ENCODE results near the gene EPHB6. TPM values are rescaled to one million over a fixed set of nuclear protein-coding genes. Genes with fewer than 3 reads are reported as not detected.

EPHB6 gene
- polyA plus RNA-seq, 1 donor from 2014 or later = 37.6 TPM

DNA sequence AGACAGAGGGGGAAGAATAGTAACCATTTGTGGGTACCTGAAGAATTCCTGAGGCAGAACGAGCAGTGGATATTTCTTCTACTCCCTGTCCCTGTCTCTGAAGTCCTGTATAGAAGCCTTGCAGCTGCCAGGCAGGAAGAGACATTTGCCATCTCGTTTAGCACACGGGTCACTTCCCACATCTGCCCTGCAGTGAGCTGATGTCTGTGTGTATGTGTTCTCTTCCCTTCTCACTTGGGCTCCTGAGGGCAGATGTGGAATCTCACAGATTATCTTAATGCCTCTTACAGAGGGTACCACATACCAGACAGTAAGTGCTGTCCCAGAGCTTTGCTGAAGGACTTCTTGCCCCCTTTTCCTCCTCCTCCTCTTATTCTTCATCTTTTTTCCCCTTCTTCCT, 44.8 kb downstream of the EPHB6 start:
- Mint-ChIP-seq H3K27ac (no peak overlapping the region), H3K4me1 (no peaks in the 10 kb centered on the region), H3K36me3 (no peaks in the 10 kb centered on the region), H3K27me3 (peaks cover 19% of the 10 kb centered on the region), H3K4me3 (no peak overlapping the region), H3K9me3 (peaks cover 2 to 8% (median 7%) of the 10 kb centered on the region in 3 donors)

DNA sequence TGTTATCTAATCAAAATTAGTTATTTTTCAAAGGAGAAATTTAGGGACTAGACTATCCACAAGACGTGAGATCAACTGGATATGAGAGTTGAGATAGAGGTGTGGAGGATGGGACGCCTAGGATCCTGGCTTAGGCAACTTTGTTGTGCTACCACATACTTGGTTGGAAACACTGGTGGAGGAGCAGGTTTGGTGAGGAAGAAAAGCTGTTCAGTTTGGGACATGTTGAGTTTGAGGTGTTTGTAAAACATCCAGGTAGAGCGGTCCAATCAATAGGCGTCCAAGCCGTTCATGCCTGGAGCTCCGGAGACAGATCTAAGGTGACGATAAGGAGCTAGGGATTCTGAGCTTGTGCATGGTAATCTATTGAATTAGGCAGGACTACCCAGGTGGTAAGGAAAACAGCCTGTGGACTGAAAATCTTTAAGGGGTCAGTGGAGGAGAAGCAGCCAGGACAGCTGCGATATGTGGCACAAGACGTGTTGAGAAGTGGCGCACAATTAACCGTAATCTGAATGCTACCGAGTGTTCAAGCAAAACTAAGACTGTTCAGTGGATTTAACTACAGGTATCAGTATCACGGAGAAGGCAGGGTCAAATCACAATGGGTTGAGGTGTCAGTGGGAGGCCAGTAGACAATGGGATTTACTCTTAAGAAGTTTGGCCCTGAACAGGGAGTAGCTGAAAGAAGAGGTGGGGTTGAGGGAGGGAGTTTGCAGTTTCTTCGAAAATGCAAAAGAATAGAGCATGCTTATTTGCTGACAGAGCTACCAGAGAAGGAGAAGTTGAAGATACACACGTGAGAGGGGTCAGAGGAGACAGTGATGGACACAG, 46.8 kb downstream of the EPHB6 start:
- H3K9me3 Mint-ChIP-seq = peaks cover 2 to 8% (median 8%) of the 10 kb centered on the region in 3 donors
- H3K4me3 Mint-ChIP-seq = peak overlapping the region in 1 of 4 donors; percentile 19
- no peak overlapping the region for H3K27ac Mint-ChIP-seq
- H3K27me3 Mint-ChIP-seq = peaks cover 10% of the 10 kb centered on the region
- no peaks in the 10 kb centered on the region for H3K36me3 Mint-ChIP-seq
- H3K4me1 Mint-ChIP-seq = no peaks in the 10 kb centered on the region

DNA sequence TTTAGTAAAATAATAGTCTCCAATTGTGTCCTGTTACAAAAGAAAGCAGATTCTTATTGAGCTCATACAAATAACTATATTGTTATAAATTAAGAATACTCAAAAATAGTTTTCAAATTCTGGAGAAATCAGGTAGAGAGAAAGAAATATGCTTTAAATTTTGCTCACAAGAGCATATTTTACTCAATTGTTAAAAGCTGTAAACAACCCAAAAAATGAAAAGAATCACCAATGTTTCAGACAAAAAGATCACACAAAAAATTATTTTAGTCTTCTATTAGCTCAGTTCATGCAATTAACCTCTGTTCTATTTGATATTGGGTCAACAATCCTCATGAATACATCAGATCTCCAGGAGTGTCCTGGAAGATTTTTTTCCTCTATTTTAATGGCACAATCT, 49.3 kb downstream of the EPHB6 start:
- Mint-ChIP-seq H3K36me3 (no peaks in the 10 kb centered on the region), H3K27ac (no peak overlapping the region), H3K9me3 (peaks cover 2 to 8% (median 8%) of the 10 kb centered on the region in 3 donors), H3K27me3 (peaks cover 2% of the 10 kb centered on the region), H3K4me3 (no peak overlapping the region), H3K4me1 (no peaks in the 10 kb centered on the region)

DNA sequence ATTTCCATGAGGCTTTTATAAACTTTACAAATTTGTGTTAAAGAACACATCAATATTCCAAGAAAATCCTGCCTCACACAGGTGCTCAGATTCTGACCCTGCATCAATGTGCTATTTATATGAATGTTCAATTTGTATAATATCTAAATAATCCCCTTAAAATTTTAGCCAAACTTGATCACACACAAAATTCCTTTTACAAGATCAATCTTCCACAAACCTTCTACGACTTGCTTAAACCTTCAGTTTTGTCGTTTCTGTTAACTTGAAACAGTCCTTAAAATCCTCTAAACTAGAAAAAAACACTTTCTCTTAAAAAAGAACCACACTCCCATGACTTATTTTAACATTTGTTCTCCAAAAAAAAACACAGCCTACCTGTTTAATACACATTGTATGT, 50.9 kb downstream of the EPHB6 start:
- no peaks in the 10 kb centered on the region for H3K4me1 Mint-ChIP-seq
- H3K9me3 Mint-ChIP-seq = peaks cover 2 to 8% (median 8%) of the 10 kb centered on the region in 3 donors
- H3K27ac Mint-ChIP-seq = no peak overlapping the region
- no peaks in the 10 kb centered on the region for H3K36me3 Mint-ChIP-seq
- peaks cover 4% of the 10 kb centered on the region for H3K27me3 Mint-ChIP-seq
- H3K4me3 Mint-ChIP-seq = no peak overlapping the region

DNA sequence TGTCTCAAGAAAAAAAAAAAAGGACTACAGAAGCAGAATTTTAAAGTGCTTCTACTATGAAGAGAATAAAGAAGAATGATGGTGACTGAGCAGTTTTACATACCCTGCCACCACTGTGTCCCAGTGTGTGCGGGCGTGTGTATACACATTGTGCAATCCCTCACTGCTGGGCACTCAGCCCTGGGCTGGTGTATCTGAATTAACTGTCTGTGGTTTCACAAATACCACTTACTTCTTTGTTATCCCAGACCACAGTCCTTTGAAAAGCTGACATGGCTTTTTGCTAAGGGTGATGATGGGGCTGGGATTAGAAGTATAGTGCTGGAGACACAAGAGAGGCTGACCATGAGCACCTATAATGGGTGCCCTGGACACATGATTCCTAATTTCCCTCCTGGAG, 51.8 kb downstream of the EPHB6 start:
- Mint-ChIP-seq H3K4me1 (no peaks in the 10 kb centered on the region), H3K36me3 (no peaks in the 10 kb centered on the region), H3K27ac (no peak overlapping the region), H3K9me3 (peaks cover 2 to 8% (median 6%) of the 10 kb centered on the region in 3 donors), H3K27me3 (peaks cover 6% of the 10 kb centered on the region), H3K4me3 (no peak overlapping the region)

DNA sequence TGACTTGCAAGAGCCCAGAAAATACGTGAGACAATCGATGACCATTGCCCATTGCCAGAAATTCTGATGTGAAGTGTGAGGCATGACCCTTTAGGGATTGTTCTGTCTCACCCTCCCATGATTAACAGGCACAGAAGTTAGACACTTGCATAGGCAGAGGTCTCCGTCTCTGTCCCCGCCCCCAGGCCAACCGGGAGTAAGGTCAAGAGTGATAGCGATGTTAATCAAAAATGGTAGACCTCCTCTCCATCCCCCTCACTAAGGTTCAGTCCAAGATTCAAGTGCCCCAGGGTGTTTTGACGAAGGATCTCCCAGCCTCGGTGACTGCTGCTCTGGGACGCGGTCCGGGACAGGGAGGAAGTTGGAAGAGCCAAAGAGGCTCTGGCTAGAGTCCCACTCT, 53.4 kb downstream of the EPHB6 start:
- H3K27me3 Mint-ChIP-seq = peaks cover 11% of the 10 kb centered on the region
- no peak overlapping the region for H3K27ac Mint-ChIP-seq
- no peaks in the 10 kb centered on the region for H3K4me1 Mint-ChIP-seq
- H3K9me3 Mint-ChIP-seq = peaks cover 0 to 4% (median 4%) of the 10 kb centered on the region in 3 donors
- H3K36me3 Mint-ChIP-seq = no peaks in the 10 kb centered on the region
- no peak overlapping the region for H3K4me3 Mint-ChIP-seq

DNA sequence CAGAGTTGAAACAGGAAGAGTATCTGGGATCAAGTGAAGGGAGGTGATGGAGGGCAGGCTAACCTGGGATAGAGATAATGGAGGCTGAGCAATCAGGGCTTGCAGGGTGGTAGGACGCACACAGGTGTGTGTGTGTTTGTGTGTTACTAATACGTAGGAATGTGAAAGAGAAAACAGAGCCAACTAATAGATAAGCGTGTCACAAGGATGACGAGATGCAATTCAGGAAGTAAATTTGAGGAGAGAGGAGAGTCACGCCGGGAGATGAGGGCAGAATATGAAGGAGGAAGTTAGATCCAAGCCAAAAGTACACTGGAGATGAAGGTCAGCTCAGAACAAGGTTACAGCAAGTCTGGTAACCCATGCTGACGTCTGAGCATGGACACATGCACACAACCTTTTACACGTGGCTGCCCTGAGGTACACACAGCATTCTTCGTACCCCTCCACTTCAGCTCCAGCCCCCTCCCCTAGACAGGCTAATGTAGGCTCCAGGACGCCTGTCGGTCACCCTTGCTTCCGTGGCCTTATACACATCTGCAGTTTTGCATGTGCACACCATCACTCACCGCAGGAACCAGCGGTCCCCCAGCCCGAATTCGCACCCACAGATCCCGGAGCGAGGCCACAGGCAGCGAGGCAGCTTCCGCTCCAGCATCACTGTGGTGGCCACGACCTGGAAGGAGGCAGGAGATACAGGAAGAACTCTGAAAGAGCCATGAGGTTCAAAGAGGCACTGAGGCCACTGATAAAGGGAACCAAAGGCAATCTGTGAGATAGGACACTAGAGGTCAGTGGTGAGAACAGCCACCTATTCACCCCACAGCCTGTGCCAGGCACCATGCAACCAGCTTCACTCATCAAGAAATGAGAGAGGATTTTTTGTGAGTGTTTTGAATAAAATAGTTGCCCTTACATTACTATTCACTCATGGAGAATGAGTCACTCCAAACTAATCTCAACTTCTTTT, 54.3 kb downstream of the EPHB6 start:
- no peaks in the 10 kb centered on the region for H3K36me3 Mint-ChIP-seq
- no peak overlapping the region for H3K27ac Mint-ChIP-seq
- peaks cover 0 to 4% (median 4%) of the 10 kb centered on the region in 3 donors for H3K9me3 Mint-ChIP-seq
- H3K27me3 Mint-ChIP-seq = peaks cover 15% of the 10 kb centered on the region
- peaks cover 0 to 4% (median 2%) of the 10 kb centered on the region in 3 donors for H3K4me1 Mint-ChIP-seq
- H3K4me3 Mint-ChIP-seq = peak overlapping the region in 1 of 4 donors; percentile 10

DNA sequence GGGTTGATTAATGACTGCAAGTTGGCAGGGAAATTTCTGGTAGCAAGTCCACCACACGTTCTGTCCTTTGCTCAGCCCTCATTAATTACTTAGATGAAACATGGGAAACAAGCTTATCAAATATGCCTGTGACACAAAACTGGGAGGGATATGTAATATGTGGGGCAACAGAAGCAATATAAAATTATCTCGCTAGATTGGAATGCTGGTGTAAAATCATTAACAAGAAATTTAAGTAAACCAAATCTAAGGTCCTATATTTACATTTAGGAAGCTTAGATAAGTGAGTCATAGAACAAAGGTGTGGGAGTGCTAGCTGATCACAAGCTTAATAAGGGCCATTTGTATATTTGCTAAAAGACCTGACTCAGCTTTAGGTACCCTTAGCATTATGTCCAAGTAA, 55.2 kb downstream of the EPHB6 start:
- Mint-ChIP-seq H3K36me3 (no peaks in the 10 kb centered on the region), H3K27me3 (peaks cover 15% of the 10 kb centered on the region), H3K27ac (no peak overlapping the region), H3K4me3 (no peak overlapping the region), H3K9me3 (no peaks in the 10 kb centered on the region), H3K4me1 (peaks cover 0 to 4% (median 2%) of the 10 kb centered on the region in 3 donors)

DNA sequence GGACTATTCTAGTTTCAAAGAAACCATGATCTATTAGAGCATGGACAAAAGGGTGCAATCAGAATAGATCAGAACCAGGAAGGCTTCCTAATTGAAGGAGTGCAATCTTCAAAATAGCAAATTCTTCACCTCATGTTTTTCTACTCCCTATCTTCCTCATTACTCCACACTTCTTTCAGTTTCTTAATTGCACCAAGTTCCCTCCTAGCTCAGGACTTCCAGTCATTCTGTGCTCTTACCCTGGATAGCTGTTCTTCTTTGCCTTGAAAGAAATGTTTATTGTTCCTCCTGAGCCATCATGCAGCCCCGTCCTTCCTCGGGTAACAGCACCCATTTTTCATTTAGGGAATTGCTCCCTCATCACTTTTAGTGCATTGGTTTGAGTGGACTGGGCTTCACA, 55.6 kb downstream of the EPHB6 start:
- Mint-ChIP-seq H3K4me3 (peak overlapping the region in 1 of 4 donors; percentile 18), H3K27me3 (peaks cover 15% of the 10 kb centered on the region), H3K9me3 (no peaks in the 10 kb centered on the region), H3K4me1 (peaks cover 0 to 4% (median 2%) of the 10 kb centered on the region in 3 donors), H3K36me3 (no peaks in the 10 kb centered on the region), H3K27ac (no peak overlapping the region)

DNA sequence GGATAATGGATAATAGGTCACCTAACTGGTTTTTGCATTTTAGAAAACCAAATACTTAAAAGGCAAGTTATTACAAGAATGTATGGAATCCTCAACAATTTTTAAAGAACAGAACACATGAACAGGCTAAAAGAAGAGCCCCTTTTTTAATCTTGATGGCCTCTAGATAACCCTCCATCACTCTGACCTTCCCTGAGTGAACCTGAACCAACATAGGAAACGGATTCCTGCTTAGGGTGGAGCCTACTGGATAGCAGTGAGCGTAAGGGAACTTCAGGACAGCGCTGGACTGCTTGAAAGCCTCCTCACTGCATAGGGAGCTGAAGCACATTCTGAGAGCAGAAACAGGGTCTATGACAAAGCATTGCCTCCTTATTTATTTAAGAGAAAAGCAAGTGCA, 58.2 kb downstream of the EPHB6 start:
- H3K27ac Mint-ChIP-seq = no peak overlapping the region
- peaks cover 14% of the 10 kb centered on the region for H3K27me3 Mint-ChIP-seq
- no peaks in the 10 kb centered on the region for H3K9me3 Mint-ChIP-seq
- H3K36me3 Mint-ChIP-seq = no peaks in the 10 kb centered on the region
- no peak overlapping the region for H3K4me3 Mint-ChIP-seq
- peaks cover 0 to 4% (median 2%) of the 10 kb centered on the region in 3 donors for H3K4me1 Mint-ChIP-seq

DNA sequence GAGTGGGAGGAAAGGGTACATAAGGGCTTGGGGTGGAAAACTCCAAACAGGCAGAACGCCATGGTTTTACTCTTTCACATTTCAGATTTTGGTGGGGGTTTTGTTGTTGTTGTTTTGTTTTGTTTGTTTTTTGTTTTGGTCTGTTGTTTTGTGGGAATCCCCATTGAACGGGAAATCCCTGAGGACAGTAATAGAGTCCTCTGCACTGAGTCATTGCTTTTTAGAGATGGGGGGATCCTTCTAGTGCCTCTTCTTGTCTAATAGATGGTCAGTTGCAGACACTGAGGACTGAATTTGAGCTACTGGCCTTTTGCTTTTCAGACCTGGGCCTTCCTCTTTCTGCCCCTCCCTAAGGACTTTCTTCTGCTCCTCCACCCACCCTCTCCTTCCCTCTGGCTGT, 58.7 kb downstream of the EPHB6 start:
- Mint-ChIP-seq H3K4me3 (no peak overlapping the region), H3K4me1 (peaks cover 0 to 4% (median 2%) of the 10 kb centered on the region in 3 donors), H3K36me3 (no peaks in the 10 kb centered on the region), H3K27ac (no peak overlapping the region), H3K27me3 (peaks cover 18% of the 10 kb centered on the region), H3K9me3 (no peaks in the 10 kb centered on the region)

DNA sequence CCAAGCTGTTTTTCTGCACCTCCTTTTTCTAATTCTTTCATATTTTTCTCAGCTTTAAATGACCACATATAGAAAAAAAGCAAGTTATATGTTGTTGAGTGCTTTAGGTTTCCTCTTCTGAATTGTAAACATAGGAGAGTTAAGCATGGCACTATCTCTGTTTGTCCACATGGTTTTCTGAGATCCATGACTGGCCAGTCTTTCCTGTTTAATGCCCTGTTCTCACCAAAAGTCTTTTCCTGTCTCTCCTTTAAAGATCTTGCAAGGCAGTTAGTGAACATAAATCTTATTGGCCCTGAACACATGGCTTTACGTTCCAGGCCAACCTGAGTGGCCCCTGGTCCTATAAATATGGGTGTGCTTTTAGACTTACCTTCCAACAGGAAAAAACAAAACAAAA, 59.2 kb downstream of the EPHB6 start:
- H3K4me1 Mint-ChIP-seq = peaks cover 0 to 4% (median 2%) of the 10 kb centered on the region in 3 donors
- peaks cover 19% of the 10 kb centered on the region for H3K27me3 Mint-ChIP-seq
- no peak overlapping the region for H3K4me3 Mint-ChIP-seq
- H3K27ac Mint-ChIP-seq = no peak overlapping the region
- no peaks in the 10 kb centered on the region for H3K9me3 Mint-ChIP-seq
- no peaks in the 10 kb centered on the region for H3K36me3 Mint-ChIP-seq

DNA sequence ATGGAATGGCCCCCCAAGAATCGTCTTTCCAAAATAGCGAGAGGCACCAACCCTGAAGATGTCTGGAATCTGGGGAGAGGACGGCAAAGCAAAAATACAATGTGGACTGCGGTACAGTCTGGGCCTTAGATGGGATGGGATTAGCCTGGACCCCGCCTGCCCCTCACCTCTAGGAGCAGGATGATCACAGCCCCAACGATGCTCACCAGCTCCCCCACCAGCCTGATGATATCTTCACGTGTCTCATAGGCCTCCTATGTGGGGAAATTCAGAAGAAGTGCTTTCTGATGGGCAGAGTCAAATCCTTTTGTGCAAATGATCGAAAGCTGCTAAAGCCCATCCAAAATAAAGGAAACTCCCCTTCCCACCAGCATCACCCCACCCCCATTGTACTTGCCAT, 60.4 kb downstream of the EPHB6 start:
- Mint-ChIP-seq H3K4me1 (peaks cover 0 to 4% (median 2%) of the 10 kb centered on the region in 3 donors), H3K9me3 (no peaks in the 10 kb centered on the region), H3K4me3 (no peak overlapping the region), H3K36me3 (no peaks in the 10 kb centered on the region), H3K27ac (no peak overlapping the region), H3K27me3 (peaks cover 18% of the 10 kb centered on the region)

DNA sequence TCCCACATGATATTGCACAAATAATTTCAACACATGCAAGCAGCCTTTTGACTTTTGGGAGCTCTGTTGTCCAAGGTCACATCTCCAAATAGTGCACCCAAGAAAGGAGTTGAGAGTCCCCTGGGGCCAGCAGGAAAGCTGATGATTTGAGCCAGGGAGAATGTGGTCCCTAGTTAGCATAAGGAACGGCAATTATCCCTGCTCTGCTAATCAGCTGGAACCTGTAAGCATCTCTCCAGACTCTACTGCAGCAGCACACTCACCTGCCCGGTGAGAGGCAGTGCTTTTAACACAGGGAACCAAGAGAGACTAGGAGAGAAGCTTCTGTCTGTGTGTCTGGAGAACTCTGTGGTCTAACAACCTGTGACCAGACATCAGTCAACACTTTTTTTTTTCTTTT, 61.6 kb downstream of the EPHB6 start:
- H3K9me3 Mint-ChIP-seq = no peaks in the 10 kb centered on the region
- H3K36me3 Mint-ChIP-seq = no peaks in the 10 kb centered on the region
- peaks cover 0 to 4% (median 2%) of the 10 kb centered on the region in 3 donors for H3K4me1 Mint-ChIP-seq
- H3K4me3 Mint-ChIP-seq = no peak overlapping the region
- no peak overlapping the region for H3K27ac Mint-ChIP-seq
- peaks cover 18% of the 10 kb centered on the region for H3K27me3 Mint-ChIP-seq

DNA sequence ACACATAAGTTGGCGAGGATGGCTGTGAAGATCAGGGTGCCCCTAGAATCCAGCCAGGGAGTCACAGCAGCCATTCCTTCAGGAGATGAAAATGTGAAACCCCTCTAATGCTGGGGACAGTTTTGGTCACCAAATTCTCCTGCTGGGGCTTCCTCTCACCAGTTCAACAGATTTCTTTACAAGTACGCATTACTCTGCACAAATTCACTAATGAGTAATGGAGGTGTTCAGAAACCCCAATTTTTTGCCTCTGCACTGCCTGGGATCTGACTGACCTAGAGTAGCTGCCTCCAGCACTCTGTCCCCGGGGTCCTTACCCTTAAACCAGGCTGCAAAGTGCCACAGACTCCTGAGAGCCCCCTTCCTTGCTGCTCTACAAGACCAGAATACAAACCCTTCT, 62.6 kb downstream of the EPHB6 start:
- H3K4me3 Mint-ChIP-seq = no peak overlapping the region
- H3K9me3 Mint-ChIP-seq = no peaks in the 10 kb centered on the region
- H3K4me1 Mint-ChIP-seq = peaks cover 0 to 4% (median 2%) of the 10 kb centered on the region in 3 donors
- no peaks in the 10 kb centered on the region for H3K36me3 Mint-ChIP-seq
- H3K27ac Mint-ChIP-seq = no peak overlapping the region
- H3K27me3 Mint-ChIP-seq = peaks cover 13% of the 10 kb centered on the region

Data from IgD-negative memory B cell (primary cell).